ENCODE measurements around the gene RNASE11.

DNA sequence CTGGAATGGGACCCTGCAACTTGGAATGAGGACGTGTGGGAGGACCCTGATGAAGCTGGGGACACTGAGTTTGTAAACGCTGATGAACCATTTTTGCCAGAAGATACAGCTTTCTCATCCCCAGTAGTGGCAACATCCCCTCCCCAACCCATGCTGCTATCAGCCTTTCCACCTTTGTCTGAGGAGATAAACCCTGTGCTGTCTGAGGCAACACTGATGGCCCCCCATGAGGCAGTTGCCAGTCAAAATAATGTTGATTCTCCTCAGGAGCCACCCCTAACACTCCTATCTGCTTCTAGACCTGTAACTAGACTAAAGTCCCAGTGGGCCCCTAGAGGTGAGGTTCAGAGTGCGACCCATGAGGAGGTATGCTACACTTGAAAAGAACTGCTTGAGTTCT lies 19.4 kb downstream of the RNASE11 start:
- TF ChIP-seq, protein P1, sequence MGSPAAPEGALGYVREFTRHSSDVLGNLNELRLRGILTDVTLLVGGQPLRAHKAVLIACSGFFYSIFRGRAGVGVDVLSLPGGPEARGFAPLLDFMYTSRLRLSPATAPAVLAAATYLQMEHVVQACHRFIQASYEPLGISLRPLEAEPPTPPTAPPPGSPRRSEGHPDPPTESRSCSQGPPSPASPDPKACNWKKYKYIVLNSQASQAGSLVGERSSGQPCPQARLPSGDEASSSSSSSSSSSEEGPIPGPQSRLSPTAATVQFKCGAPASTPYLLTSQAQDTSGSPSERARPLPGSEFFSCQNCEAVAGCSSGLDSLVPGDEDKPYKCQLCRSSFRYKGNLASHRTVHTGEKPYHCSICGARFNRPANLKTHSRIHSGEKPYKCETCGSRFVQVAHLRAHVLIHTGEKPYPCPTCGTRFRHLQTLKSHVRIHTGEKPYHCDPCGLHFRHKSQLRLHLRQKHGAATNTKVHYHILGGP (tag by site-specific recombination; IDR thresholded peaks at IDR 0.05) = no peak
- TF ChIP-seq, protein P2, sequence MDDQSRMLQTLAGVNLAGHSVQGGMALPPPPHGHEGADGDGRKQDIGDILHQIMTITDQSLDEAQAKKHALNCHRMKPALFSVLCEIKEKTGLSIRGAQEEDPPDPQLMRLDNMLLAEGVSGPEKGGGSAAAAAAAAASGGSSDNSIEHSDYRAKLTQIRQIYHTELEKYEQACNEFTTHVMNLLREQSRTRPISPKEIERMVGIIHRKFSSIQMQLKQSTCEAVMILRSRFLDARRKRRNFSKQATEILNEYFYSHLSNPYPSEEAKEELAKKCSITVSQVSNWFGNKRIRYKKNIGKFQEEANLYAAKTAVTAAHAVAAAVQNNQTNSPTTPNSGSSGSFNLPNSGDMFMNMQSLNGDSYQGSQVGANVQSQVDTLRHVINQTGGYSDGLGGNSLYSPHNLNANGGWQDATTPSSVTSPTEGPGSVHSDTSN (CRISPR knock-in tag; IDR thresholded peaks at IDR 0.05) = no peak
- no peak for TF ChIP-seq ZNF501 (tag by site-specific recombination; IDR thresholded peaks at IDR 0.05)
- TF ChIP-seq, protein P3, sequence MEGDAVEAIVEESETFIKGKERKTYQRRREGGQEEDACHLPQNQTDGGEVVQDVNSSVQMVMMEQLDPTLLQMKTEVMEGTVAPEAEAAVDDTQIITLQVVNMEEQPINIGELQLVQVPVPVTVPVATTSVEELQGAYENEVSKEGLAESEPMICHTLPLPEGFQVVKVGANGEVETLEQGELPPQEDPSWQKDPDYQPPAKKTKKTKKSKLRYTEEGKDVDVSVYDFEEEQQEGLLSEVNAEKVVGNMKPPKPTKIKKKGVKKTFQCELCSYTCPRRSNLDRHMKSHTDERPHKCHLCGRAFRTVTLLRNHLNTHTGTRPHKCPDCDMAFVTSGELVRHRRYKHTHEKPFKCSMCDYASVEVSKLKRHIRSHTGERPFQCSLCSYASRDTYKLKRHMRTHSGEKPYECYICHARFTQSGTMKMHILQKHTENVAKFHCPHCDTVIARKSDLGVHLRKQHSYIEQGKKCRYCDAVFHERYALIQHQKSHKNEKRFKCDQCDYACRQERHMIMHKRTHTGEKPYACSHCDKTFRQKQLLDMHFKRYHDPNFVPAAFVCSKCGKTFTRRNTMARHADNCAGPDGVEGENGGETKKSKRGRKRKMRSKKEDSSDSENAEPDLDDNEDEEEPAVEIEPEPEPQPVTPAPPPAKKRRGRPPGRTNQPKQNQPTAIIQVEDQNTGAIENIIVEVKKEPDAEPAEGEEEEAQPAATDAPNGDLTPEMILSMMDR (tag by site-specific recombination; IDR thresholded peaks at IDR 0.05) = no peak
- no peak for TF ChIP-seq ZNF830 (tag by site-specific recombination; IDR thresholded peaks at IDR 0.05; ENCODE audit: low read depth)
- no peak for TF ChIP-seq BCL11A (tag by site-specific recombination; IDR thresholded peaks at IDR 0.05; ENCODE audit: low read depth)

Data from HEK293 (cell line).